IPS-11a (cell line): Measurements from ENCODE around the gene C2orf92.

ENCODE experiments used
- H3K4me3 ChIP-seq: one replicate; pipeline ENCODE4 v1.5.1; 2013; ENCODE audit warnings: low read depth, low read length, control low read depth

Gene C2orf92

DNA sequence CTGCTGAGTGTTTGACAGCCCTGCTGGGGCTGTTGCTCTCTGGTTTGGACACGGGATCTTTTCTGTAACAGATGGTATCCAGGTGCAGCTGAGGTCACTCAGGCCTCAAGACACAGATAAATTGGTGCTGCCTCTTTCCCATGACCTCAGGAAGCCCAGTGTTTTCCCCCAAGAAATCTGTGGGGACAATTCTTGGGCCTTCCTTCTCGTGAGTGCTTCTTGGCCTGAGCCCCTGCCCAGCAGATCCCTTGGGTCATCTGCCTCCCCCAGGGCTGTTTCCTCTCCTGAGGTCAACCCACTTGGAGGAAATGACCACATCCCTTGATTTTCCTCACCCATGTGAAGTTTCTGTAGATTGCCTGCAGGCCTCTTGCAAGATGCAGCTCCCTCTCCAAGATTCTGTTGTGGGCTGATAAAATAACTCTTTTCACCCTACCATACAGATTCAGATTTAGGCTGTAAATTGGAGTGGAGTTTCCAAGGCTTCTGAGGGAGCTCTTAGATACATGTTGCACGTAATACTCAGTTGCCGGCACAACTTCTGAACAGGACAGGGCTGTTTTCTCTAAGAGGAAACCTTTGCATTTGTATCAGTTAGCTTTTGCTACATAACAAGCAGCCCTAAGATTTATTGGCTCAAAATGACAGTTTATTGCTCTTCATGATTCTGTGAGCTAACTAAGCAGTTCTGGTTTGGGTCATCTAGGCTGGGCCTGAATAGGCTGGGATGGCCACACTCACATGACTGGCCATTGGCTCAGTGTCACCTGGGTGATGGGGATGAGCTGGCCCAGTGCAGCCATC, 57.0 kb downstream of the C2orf92 start:
- no peak overlapping the region for H3K4me3 ChIP-seq

DNA sequence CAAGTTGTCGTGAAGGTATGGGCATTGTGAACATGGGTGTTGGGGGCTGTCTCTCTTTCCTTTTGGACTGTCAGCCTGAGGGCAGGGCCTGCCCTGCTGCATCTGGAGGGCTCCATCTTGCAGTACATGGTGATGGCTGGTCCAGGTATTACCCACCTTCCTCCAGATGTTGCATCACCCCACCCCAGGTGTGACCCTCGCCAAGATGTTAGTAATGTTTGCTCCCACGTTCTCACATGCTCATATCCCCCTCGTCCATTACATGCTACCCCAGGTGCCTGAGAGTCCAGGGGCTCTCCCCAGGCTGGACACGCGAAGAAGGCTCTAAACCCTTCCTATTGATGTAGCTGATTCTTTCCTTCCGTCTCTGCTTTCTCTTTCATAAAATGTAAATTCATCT, 57.8 kb downstream of the C2orf92 start:
- no peak overlapping the region for H3K4me3 ChIP-seq

DNA sequence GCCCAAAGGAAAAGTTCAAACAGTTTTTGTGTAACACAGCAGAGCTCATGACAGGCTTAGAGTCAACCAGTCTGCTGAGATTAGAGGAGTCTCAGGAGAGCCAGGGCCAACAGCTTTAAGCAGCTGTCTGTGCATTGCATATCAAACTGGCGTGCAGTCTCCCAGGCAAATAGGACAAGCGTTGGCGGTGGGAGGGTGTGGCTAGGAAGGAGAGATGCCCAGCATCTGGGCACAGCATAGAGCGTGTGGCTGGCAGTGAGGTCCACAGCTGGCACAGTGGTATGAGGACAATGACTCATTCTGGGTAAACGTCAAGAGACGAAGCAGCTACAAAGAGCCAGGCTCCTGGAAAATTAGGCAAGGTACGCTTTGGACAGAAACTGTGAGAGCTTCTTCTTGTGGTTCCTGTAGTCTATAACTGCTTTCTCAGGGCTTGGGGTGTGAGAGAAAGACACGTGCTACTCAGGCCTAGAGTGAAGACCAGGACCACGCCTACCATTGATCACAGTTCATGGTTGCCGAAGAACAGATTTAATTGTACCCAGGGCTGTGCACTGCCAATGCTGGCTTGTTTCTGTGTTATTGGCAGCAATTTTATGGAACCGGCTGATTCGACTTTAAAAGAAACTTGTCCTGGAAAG, 58.7 kb downstream of the C2orf92 start:
- no peak overlapping the region for H3K4me3 ChIP-seq

DNA sequence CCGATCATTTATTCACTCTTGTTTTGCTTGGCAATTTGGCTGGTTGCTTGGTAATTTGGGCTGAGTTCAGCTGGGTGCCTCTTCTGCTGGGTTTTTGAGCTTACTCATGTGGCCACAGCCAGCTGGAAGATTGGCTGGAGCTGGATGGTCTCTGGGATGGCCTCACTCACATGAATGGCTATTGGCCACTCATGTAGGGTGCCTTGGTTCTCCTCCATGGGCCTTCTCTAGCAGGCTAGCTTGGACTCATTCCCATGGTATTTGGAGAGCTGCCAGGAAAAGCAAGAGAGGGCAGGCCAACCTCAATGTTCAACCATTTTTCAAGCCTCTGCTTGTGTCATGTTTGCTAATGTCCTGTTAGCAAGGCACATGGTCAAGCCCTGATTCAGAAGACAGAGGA, 60.7 kb downstream of the C2orf92 start:
- no peak overlapping the region for H3K4me3 ChIP-seq

DNA sequence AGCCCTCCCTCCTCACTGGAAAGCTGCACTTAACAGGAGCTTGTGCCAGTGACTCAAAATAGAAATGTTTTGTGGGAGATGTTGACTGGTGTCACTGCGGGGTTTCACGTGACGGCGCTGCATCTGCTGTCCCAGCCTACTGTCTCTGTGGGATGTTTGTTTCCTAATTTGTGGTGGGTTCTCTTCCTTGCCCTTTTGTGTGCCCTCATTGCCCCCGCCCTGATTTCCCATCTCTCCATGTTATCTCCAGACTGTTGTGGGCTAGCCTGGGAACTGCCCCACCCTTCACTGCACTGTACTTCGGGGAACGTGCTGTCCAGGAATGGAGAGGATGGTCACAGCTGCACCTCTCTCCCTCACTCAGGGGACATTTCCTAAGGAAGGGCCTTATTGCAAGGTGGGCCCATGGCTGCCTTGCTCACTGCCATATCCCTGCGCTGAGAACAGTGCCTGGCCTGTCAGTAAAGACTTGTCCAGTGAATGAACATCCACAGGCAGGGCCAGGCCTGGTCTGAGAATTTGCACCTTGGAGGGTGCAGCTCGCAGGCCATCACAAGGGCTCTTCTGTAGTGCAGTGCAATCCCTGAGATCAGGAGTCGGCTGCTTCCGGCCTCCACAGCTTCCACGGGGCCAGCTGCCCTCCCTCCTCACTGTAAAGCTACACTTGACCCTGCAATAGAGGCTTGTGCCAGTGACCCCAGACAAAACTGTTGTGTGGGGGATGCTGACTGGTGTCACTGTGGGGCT, 61.9 kb downstream of the C2orf92 start:
- no peak overlapping the region for H3K4me3 ChIP-seq

DNA sequence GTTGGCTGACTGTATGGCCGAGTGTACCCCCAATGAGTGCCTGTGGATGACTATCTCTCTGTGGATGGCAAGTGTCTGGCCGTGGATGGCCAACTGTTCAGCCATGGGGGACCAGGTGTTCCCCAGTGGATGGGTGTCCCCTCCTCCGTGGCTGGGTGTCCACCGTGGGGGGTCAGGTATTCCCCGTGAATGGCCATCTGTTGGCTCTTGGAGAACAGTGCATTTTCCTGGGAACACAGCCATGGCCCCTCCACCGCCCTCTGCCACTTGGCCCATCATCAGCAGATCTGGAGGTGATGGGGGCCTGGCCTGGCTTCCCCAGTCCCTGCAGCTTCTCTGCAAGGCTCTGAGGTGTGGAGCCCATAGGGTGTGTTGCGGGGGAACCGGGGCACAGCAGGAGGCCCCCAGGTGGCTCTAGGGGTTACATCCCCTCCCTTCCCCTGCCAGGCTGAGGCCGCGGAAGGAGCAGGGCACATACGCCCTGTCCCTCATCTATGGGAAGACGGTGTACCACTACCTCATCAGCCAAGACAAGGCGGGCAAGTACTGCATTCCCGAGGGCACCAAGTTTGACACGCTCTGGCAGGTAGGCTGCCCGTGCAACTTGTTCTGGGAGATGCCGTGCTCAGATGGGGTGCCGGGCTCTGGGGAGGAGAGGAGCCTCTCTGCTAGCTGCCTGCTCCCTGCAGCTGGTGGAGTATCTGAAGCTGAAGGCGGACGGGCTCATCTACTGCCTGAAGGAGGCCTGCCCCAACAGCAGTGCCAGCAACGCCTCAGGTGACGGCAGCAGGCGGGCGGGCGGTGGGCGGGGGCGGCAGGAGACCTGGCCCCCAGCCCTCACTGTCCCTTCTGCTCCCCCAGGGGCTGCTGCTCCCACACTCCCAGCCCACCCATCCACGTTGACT, 63.2 kb downstream of the C2orf92 start:
- no peak overlapping the region for H3K4me3 ChIP-seq

DNA sequence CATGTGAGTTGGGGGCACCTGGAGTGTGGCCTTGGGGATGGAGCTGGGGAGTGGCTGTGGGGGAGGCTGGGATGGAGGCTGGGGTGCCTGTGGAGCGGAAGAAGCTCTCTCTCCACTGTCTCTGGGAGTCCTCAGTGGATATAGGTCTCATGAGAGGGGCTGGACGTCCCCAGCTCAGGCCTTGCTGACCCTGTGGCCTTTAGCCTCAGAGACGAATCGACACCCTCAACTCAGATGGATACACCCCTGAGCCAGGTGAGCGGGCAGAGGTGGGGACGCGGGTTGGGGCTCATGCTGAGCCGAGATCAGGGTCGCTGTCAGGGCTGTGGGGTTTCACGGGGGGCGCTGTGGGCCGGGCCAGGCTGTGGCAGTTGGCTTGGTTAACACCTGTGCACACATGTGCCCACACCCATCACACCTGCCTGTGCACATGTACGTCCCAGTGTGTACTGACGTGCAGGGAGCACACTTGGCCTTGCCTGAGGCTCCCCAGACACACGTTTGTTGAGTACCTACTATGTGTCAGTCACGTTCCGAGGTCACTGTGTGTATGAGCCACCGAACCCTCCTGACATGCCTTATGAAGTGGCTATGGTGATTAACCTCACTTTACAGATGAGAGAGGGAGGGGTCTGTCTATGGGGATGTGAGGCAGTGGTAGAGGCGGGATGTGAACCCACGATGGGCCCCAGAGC, 64.0 kb downstream of the C2orf92 start:
- H3K4me3 ChIP-seq, result no peak overlapping the region

DNA sequence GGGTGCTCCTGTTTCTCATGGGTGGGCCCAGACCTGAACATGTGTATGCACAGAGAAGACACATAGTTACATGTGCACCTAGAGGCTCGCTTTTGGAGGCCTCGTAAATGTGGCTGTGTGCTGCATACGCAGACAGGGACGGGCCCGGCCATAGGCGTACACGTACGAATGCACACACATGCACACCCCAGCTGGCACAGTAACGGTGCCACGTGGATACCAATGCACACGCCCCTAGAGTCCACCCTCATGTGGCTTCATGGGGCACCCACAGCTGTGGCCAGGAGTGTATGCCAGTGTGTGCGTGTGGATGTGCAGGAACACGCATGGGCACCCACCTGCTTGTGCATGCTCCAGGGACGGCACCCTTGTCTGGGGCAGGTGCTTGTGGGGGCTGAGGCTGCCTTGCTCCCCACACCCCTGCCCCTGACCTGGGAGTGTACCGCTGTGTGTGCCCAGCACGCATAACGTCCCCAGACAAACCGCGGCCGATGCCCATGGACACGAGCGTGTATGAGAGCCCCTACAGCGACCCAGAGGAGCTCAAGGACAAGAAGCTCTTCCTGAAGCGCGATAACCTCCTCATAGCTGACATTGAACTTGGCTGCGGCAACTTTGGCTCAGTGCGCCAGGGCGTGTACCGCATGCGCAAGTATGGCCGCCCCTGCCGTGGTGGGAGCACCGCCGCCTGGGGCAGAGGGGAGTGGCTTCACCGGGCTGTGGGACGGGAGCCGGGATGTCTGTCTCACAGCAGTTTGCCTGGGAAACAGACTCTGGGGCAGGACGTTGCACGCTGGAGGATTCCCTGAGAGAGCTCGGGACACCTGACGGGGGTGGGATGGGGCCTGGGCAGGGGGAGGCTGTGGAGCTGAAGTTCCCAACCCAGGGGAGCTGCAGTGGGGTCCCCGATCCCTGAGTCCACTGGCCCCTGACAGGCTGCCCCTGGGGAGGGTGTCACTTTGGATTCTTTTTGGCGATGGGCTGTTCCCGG, 64.8 kb downstream of the C2orf92 start:
- H3K4me3 ChIP-seq, result no peak overlapping the region

DNA sequence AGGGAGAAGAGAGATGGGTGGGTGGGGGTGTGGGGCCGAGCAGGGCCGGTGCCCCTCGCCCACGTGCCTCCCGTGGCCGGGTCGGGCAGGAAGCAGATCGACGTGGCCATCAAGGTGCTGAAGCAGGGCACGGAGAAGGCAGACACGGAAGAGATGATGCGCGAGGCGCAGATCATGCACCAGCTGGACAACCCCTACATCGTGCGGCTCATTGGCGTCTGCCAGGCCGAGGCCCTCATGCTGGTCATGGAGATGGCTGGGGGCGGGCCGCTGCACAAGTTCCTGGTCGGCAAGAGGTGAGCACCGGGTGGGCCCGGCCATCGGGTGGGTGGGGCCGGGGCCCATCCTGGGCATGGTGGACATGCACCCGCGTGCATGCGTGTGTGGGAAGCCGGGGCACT, 65.6 kb downstream of the C2orf92 start:
- H3K4me3 ChIP-seq, result no peak overlapping the region

DNA sequence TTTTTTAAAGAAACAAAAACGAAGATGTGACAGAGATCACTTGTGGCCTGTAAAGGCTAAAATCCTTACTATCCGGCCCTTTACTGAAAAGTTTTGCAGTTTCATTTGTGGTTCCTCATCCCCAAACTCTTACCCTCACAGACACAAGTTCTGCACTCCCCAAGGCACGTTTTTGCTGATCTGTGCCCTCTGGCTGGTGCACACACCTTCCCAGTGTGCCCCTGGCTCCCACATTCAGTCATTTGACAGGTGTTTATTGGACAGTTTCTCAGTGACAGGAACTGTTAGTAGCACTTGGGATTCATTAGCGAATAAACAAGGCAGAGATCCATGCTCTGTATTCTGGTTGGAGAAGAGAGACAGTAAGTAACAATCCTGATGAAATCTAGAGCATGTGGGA, 66.7 kb downstream of the C2orf92 start:
- no peak overlapping the region for H3K4me3 ChIP-seq

DNA sequence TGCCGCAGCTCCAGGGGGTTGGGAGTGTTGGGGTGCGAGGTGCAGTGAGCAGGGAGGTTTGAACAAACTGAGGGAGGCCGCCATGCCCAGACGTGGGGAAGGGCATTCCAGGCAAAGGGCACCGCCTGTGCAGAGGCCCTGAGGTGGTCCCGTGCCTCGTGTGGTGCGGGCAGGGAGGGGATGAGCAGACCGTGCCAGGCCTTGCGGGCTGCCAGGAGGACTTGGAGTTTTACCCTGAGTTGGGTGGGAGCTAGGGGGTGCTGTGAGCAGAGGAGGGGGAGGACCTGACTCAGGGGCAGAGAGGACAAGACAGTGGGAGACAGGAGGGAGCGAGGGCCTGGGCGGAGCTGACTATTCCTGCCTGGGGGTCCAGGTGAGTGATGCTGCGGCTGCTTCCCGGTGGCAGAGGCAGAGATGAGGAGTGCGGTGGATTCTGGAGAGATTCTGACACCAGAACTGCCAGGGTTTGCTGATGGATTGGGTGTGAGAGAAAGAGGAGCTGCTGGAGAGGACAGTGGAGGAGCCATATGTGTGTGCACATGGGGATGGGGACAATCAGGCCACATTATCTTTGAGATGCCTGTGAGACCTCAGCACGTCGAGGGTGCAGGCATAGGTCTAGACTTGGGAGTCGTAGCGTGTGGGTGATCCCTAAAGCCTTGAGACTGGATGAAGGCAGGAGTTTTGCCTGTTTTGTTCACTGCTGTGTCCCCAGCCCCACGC, 67.3 kb downstream of the C2orf92 start:
- H3K4me3 ChIP-seq, result no peak overlapping the region

DNA sequence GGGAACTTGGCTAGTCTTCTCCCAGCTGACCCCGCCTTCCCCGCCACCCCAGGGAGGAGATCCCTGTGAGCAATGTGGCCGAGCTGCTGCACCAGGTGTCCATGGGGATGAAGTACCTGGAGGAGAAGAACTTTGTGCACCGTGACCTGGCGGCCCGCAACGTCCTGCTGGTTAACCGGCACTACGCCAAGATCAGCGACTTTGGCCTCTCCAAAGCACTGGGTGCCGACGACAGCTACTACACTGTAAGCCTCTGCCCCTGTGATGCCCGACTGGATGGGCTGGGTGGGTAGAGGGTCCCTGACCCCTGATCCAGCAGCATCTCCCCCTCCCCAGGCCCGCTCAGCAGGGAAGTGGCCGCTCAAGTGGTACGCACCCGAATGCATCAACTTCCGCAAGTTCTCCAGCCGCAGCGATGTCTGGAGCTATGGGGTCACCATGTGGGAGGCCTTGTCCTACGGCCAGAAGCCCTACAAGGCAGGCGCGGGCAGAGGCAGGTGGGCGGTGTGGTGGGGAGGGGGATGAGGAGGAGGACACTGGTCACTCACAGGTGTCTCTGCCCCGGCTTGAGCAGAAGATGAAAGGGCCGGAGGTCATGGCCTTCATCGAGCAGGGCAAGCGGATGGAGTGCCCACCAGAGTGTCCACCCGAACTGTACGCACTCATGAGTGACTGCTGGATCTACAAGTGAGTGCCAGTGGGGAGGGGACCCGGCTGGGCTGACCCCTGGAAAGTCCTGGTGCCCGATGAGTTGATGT, 68.1 kb downstream of the C2orf92 start:
- no peak overlapping the region for H3K4me3 ChIP-seq

DNA sequence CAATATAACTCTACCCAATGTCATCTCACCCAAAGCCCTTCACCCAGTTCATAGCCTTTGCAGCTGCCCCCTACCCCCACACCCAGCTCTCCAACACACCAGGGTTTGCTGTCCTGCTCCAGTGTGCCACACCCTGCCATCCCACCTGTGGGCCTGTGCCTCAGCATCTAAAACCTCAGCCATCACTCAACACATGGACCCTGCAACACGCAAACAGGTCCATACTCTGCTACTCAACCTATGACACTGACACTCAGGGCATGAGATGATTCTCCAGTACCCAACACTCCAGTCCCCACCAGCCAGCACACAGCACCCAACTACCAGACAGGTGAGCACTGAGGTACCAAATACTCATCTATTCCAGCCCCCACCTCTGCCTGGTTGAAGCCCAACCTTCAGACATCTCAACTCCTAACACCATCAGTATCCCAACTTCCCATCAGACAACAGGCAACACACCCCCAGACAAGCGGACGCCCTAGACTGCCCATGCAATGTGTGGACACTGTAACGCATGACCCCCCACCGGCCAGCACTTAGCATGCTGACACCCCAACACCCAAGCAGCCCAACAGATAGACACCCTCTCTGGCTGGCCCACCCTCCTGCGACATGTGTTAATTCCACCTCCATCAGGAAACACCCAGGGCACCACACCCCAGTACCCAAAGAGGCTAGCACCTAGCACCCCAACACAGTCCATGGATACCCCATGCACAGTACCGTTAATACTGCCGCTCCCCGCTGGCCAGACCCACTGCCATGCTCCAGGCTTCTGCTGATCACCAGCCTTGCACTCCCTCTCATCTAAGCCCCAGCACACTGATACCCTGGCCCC, 68.9 kb downstream of the C2orf92 start:
- H3K4me3 ChIP-seq, result no peak overlapping the region

DNA sequence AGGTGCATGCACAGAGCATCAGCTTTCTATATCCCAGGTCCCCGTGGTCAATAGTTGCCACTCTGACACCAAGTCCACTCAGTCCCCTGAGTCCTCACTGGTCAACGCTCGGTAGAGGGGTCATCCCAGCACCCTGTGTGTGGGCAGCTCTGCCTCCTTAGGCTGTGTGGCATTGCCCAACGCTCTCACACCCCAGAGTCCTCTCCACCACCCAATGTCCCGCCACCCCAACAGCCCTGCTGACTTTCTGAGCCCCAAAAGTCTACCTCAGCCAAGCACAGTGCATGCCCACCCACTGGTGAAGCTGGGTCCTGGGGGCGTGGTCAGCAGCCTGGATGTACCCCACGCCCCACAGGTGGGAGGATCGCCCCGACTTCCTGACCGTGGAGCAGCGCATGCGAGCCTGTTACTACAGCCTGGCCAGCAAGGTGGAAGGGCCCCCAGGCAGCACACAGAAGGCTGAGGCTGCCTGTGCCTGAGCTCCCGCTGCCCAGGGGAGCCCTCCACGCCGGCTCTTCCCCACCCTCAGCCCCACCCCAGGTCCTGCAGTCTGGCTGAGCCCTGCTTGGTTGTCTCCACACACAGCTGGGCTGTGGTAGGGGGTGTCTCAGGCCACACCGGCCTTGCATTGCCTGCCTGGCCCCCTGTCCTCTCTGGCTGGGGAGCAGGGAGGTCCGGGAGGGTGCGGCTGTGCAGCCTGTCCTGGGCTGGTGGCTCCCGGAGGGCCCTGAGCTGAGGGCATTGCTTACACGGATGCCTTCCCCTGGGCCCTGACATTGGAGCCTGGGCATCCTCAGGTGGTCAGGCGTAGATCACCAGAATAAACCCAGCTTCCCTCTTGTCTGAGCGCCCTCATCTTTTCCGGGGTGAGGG, 69.7 kb downstream of the C2orf92 start:
- no peak overlapping the region for H3K4me3 ChIP-seq

DNA sequence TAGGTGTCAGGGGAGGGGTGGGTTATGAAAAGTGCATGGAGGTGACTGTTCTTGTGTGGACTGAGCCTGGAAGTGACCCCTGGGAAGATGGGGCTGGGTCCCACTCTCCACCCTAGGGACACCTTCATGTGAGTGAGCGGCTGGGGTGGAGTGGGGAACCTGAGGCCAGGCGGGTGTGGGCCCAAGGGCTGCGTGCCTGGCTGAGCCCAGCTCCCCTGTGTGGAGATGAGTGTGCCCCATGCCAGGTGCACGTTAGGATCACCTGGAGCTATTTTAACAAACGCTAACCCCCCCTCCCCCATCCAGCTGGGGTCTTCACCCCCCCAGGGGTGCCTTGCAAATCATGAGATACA, 70.4 kb downstream of the C2orf92 start:
- no peak overlapping the region for H3K4me3 ChIP-seq

DNA sequence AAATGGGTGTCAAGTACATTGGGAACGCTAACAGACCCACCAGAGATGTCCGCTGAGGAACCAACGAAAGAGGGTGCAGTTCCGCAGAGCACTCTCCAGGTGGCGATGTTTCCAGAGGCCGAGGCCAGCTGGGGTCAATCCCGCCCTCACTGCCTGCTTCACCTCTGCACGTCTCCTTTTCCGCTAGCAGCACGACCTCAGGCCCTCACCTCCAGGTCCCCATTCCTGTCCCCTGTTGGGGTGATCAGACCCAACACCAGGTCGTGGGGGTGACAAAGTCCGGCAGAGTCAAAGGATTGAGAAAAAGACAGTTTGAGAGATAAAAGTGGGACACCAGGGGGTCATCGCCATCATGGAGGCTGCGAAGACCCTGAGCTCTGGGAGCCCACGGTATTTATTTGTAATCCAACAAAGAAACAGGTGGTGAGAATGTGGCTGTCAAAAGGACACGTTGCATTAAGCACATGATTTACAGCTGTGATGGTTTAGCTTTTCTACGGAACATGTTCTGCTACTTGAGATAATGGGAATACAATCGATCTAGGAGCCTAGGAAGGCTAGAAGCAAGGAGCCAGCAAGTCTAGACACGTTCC, 71.2 kb downstream of the C2orf92 start:
- no peak overlapping the region for H3K4me3 ChIP-seq
